ENCODE measurements around the gene PRKCA.
"Not testable (repeated sequence)": the region's sequence is repeated elsewhere in the genome, so short reads cannot be mapped to it uniquely, and the experiment has no call there.

Gene PRKCA

GRCh38 chr17:66301864-66302741, at the start of gene PRKCA:
Gene PRKCA, plus strand, starts transcription at chr17:66302613.
- DNase-seq: no peak

DNA sequence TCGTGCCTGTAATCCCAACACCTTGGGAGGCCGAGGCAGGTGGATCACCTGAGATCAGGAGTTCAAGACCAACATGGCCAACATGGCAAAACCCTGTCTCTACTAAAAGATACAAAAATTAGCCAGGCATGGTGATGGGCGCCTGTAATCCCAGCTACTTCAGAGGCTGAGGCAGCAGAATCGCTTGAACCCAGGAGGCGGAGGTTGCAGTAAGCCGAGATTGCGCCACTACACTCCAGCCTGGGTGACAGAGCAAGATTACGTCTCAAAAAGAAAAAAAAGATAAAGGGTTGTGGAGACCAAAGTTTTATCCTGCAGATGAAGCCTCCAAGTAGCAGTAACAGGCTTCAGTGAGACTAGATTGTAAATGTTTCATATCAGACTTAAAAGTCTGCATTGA, 49.0 kb upstream of the PRKCA start:
- not testable (repeated sequence) for DNase-seq

GRCh38 chr17:66255112-66255511, 47.3 kb upstream of the PRKCA start:
- peak; percentile 38 for DNase-seq

- no peak for DNase-seq
Measured at GRCh38 chr17:66255527-66255971, 46.9 kb upstream of the PRKCA start.

DNA sequence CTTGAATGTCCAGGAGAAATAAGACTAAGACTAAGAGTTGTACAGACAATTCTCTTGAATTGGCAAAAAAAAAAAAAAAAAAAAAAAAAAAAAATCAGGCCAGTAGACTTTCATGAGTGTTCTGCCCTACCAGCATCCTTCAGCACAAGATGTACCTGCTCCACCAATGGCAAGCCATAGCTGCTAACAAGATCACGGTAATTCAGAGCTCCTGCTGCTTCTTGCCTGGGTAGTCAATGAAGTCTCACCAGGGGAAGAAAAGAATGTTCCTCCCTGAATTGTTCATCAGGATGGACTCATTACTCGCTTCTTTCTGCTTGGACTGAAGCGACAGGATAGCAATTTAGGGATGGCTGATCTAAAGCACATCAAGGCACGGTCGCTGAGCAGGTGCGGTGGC, 42.1 kb upstream of the PRKCA start:
- DNase-seq: no peak

GRCh38 chr17:66260688-66261087, 41.7 kb upstream of the PRKCA start:
- no peak for DNase-seq

GRCh38 chr17:66262767-66263166, 39.6 kb upstream of the PRKCA start:
- DNase-seq: no peak

DNA sequence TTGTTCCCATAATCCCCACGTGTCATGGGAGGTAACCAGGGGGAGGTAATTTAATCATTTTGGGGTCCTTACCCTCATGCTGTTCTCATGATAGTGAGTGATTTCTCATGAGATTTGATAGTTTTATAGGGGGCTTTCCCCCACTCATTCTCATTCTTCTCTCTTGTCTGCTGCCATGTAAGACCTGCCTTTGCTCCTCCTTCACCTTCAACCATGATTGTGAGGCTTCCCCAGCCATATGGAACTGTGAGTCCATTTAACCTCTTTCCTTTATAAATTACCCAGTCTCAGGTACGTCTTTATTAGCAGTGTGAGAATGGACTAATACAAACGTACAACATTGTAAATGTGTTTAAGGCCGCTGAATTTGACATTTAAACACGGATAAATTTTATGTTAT, 37.7 kb upstream of the PRKCA start:
- no peak for DNase-seq

- no peak for DNase-seq
Measured at GRCh38 chr17:66268247-66268927, 34.0 kb upstream of the PRKCA start.

DNA sequence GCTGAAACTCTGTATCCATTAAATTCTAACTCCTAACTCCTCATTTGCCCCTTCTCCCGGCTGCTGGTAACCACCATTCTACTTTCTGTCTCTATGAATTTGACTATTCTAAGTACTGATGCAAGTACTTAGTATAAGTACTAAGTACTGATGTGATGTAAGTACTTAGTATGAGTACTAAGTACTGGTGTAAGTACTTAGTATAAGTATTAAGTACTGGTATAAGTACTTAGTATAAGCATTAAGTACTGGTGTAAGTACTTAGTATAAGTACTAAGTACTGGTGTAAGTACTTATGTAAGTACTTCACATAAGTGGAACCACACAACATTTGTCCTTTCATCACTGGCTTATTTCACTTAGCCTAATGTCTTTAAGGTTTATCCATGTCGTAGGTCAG, 32.3 kb upstream of the PRKCA start:
- DNase-seq: no peak

GRCh38 chr17:66271512-66271911, 30.9 kb upstream of the PRKCA start:
- DNase-seq: no peak

- DNase-seq: no peak
Measured at GRCh38 chr17:66272811-66273585, 29.4 kb upstream of the PRKCA start.

- no peak for DNase-seq
Measured at GRCh38 chr17:66273586-66273848, 28.9 kb upstream of the PRKCA start.

GRCh38 chr17:66275651-66276050, 26.8 kb upstream of the PRKCA start:
- DNase-seq: no peak

DNA sequence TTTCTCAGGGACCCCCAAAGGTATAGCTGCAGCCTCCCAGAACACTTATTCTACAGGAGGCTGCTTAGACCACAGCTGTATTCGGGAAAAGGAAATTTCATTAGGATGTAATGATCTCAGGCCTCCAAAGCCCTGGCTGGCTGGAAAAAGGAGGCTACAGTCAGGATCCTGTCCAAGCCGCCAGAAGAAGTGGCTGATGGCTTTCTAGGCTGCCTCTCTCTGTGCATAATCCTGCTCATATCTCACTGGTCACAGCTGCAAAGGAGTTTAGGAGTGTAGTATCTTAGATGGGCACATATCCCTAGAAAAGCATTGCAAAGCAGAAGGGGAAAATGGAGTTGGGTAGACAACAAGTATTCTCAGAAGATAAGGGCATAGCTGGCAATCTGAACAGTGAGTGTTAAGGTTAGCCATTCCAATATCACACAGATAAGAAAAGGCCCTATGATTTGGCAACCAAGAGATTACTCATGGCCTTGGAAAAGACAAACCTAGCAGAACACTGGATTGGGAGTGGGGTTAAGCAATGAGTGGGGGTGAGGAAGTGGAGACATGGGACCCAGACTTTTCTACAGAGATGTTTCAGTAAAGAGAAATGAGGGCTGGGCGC, 26.0 kb upstream of the PRKCA start:
- DNase-seq: no peak

- DNase-seq: no peak
Measured at GRCh38 chr17:66277191-66277590, 25.2 kb upstream of the PRKCA start.

DNA sequence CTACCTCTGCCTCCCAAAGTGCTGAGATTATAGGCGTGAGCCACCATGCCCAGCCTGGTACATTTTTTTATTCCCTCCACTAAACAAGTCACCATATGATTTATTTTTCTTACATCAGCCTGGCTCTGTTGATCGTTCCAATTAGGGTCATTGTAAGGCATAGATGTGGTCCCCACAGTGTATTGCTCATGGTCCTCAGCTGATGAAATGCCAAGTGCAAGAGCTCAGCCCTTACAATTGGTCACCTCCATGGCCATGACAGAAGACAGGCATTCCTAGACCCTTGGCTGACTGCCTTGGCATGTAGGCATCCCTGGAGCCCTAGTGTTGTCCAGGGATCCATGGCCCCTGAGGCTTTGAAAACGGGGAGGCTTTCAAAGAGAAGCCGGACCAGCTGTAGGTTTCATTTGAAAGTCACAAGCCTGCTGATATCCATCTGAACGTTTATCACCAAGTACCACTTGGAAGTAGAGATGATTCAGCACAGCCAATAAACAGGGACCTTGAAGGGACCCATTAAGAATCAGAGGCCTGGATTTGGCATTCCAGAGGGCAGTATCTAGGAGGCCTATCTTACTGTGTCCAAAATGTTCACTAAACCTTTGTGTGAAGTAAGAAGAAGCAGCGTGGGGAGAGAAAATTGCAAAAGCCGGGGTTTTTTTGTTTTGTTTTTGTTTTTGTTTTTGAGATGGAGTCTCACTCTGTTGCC, 20.6 kb upstream of the PRKCA start:
- DNase-seq: no peak

GRCh38 chr17:66283296-66283934, 19.0 kb upstream of the PRKCA start:
- no peak for DNase-seq

DNA sequence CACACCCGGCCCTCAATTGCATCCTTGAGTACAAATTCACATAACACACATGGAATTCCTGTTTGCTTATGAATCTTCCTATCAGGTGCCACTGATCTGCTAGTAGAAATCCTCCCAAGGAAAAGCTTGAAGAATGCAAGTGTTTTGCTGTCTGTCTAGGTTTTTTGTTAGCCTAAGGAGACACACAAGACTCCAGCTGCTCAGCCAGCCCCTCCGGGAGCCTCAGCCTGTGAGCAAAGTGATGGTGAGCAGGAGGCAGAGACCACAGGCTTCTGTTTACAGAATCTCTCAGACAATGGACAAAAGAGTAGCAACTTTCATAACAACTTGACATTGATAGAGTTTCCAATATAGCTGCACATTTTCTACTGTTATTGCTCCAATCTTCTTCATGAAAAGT, 18.4 kb upstream of the PRKCA start:
- no peak for DNase-seq

- DNase-seq: no peak
Measured at GRCh38 chr17:66285149-66285548, 17.3 kb upstream of the PRKCA start.

DNA sequence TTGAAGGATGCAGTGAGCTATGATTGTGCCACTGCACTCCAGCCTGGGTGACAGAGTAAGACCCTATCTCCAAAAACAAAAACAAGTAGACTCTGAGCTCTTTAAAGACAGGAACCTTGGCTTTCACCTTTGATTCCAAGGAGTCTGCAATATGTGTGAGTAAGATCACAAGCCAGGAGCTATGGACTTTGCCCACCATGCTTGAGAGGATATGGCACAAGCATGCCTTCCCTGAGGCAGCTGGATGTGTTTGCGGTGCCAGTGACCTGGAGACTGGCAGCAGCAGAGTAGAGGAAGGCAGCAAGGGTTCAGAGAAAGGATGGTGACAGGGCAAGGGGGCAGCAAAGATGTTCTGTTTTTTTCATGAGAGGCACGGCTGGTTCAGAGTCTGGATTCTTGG, 14.5 kb upstream of the PRKCA start:
- DNase-seq: no peak

DNA sequence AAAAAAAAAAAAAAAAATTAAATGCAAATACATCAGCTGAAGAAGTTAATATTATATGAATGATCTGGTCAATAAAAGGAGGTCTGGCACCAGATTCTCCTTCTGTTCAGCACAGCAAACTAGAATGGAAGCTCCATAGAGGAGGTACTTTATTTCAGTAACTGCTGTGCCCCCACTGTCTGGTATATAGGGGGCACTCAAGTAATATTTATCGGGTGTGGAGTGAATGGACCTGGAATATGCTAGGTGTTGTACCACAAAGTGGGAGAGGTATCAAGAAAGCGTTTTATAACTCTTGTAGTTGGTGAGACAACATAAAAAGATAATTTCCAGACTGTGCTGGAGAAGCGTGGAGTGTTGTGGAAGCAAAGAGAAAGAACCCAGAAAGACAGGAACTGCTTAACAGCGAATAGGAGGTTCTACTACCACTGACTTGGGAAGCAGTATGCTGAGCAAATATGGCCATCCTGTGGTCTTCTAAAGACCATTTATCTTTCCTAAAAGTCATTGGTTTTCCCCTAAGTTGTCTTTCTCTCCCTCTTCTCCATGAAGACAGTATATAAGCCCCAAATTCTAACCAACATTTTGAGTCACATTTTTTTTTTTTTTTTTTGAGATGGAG, 12.2 kb upstream of the PRKCA start:
- no peak for DNase-seq
